NCI-H1417 (cell line): ENCODE data around the gene RBM20.

Experiments
- DNase-seq, 3 experiments: peaks; one replicate each; lab custom pipeline; 2025; lab: John Stamatoyannopoulos, UW

Gene RBM20

DNA sequence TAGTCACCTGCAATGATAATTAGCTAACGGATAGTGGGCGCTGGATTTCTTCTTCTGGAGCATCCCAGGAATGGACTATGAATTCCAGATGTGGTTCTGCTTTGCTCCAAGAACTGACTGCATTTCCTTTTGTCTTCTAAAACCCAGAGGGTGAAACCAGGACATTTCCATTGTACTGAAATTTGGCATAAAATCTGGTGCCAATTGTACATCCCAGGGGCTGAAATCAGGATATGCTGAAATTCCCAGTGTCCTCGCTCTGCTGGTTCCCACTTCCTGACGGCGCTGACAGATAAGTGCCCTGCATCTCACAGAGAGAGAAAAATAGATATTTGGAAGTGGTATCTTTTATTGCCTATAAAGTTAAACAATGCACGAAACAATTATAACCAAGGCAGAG is 31.9 kb downstream of the RBM20 start:
- DNase-seq: peak in 1 of 3 experiments; percentile 0

DNA sequence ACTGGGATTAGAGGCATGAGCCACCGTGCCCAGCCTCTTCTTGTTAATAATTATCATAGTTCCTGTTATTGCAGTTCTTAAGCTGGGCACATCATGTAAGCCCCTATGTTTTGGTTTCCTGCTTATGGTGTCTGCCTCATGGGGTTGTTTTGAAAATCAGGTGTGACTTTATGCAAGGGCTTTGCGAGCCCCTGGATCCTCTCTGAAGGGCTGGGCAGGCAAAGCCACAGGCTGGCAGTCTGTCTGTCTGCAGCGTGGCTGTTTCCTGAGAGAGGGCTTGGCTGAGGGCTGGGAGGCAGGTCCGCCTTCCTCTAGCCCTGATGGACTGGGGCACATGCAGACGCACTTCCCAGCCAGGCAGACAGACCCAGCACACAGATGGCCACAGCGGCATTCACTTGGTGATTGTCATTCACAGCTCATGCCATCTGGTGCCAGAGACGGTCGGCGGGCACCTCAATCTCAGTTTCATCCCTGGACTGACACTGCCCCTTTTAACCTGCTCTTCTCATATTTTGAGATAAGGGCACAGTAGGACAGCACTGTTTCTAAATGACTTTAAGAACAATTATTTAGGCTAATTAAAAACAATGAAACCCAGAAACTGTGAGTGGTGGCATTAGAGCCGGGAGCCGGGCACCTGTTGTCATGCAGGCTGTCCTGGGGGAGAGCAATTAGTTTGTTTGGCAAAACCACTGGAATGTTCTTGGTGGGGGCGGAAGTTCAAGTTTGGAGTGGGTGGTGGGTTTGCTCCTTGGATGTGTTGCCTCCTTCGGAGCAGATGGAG is 35.5 kb downstream of the RBM20 start:
- no peak for DNase-seq

DNA sequence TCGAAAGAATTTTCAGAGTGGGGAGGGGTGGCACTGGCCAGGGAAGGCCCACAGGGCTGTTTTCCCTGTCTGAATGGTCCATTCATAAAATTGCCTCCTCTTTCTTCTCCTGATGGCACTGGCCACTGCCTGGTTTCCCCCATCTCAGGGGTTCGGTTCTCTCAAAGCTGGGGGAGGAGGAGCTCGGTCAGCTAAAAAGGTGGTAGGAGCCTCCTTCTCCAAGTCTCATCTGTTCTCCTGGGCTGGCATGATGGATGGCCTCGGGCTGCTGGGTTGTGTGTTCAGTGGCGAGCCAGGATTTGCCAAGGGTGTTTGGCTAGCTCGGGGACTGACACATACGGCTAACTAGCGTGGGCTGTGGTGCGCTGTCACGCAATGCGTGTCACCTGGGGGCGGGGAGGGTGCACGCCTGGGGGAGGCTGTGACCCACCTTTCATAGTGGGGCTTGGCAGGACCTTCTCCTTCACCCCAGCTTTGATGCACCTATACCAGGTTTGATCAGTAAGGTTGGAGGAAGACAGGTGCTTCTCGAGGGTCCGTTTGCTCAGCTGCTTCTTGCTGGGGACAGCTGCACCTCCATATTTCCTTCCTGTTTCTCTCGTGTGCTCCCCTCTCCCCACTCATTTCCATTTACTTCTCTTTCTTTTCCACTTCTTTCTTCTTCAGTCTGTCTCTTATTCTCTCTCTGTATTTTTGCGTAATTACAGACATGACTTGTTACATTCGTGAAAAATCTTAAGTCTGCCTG is 36.3 kb downstream of the RBM20 start:
- peak; percentile 5 to 33 (median 22) for DNase-seq

DNA sequence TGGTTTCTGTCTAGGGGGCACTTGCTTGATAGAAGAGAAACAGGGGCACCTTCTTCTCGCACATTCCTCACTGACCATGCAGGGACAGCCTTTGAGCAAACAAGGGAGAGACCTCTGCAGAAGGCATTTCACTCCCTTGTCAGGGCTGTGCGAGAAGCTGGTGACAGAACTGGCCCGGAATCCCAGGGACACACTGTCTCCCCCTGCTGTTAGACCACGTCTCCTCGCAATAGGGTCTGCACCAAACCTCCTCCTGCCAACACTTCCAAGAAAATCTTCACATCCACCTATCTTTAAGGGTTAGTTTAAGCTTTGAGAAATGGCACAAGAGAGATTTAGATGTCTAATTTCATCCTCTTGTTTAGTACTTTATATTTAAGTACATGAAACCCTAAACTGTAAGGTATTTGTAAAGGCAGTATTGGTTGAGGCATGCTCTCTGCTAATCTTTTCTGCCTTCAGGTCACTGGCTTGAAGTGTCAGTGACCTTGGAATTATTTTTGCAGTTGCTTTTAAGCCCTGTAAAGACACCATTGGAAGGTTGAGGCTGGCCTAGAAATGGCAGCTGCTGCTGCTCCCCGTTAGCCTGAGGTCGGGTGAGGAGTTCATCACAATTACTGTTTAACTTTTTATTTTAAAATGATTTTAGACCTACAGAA is 37.0 kb downstream of the RBM20 start:
- peak; percentile 5 to 51 (median 47) for DNase-seq

DNA sequence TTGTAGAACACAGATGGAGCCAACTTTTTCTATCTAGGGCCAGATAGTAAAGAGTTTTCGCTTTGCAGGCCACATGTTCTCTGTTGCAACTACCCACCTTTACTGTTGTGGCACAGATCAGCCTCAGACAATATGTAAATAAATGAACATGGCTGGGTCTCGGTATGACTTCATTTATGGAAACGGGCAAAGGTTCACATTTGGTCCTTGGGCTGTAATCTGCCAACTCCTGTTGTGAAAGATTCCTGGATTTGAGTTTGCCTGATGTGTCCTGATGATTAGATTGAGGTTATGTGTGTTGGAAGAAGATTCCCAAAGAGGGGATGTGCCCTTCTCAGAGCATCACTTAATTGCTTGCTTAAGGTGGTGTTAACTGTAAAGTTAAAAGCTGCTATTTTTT is 38.2 kb downstream of the RBM20 start:
- DNase-seq: no peak

DNA sequence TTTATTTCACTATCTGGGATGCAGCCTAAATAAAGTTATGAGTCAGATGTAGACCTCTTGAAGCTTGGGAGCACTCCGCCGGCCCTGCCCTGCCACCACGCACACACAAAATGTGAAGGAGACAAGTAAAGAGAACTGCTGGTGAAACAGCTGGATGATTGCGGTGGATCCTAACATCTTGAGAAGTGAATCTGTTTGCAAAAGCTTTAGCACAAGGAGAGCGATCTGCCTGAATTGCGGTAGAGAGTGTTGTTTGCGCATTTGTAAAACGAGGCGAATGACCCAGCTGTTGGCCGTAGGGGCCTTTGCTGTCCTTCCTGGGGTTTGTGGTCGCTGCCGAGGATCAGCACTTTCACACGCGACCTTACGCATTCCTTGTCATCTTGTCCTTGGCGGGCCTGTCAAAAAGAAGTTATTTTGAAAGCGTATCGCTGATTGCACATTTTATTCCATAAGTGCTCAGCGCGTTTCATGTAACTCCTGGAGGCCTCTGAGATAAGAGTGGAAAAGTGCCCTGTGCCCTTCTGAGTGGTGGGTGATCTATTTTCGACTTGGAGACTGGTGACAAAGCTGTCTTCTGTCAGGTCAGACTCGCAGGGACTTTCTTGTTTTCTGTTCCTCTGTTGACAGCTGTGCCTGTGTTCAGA is 40.8 kb downstream of the RBM20 start:
- DNase-seq: peak in 1 of 3 experiments; percentile 39

DNA sequence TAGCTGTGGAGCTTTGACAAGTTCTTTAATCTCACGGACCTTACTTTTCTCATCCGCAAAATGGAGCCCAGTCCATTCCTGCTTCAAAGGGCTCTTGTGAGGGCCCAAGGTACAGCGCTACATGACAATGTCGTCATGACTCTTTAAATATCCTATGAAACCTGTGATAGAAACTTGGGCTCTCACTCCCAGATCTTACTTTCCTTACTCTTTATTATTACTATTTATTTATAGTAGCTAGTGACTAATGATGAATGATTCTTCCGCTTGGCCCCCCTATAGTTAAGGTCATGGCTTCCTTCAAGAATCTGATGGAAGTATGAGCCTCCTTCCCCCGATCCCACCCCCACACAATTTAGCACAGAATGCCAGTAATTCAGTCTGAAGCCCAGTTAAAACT is 41.9 kb downstream of the RBM20 start:
- DNase-seq: no peak

DNA sequence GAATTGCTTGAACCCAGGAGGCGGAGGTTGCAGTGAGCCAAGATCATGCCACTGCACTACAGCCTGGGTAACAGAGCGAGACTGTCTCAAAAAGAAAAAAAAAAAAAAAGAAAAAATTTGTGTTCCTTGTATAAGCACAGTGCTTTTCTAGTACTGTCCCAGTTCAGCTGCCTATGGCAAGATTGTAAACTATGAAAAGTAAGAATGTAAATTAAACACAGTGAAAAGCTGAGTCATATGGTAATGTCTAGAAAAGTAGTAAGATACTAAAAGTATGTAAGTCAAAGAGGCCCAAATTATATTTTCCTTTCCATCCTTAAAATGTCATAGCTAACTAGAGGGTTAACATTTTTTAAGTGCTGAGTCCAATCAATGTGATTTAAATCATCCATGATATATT is 42.8 kb downstream of the RBM20 start:
- DNase-seq: no peak

DNA sequence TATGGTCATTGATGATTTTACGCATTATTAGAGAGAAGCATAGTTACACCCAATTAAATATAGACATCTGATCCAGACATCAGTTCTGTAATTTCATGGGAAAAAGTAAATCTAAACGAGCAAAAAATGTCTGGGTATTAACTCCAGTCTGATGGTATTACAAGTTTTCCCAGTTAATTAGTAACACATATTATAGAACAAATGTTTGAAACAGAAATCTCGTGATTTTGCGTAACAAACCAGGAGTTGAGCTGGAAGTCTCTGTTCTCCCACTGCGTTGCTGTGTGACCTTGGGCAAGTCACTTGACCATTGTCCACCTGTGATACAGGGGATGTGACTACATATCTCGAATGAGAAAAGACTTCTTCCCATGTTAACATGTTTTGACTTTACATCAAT is 43.3 kb downstream of the RBM20 start:
- no peak for DNase-seq

DNA sequence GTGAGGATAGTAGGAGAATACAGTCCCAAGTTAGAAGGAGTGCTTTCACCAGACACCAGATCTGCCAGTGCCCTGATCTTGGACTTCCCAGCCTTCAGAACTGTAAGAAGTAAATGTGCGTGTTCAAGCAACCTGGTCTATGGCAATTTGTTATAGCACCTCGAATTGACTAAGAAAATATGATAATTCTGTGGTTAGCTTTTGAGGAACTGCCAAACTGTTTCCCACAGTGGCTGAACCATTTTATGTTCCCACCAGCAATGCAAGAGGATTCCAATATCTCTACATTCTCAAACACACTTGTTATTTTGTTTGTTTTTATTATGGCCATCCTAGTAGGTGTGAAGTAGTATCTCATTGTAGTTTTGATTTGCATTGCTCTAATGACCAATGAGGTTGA is 47.0 kb downstream of the RBM20 start:
- DNase-seq: no peak

DNA sequence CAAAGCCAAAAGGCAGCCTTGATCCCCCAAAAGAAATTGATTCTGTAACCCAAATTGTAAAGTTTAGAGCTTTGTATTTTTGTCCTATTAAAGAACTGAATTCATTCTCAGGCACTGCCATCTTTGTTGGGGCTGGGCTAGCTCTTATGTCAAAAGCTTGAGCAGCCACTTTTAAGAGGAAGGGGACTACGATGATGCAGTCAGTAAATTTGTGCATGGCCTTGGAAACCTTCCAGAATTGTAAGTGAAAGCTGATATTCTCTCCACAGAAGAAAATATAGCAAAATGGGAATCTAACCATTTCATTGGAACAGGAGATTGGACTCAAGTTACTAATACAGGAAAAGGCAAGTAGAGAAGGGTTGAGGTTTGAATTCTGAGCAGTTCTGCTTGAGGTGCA is 50.1 kb downstream of the RBM20 start:
- DNase-seq: peak in 1 of 3 experiments; percentile 4

DNA sequence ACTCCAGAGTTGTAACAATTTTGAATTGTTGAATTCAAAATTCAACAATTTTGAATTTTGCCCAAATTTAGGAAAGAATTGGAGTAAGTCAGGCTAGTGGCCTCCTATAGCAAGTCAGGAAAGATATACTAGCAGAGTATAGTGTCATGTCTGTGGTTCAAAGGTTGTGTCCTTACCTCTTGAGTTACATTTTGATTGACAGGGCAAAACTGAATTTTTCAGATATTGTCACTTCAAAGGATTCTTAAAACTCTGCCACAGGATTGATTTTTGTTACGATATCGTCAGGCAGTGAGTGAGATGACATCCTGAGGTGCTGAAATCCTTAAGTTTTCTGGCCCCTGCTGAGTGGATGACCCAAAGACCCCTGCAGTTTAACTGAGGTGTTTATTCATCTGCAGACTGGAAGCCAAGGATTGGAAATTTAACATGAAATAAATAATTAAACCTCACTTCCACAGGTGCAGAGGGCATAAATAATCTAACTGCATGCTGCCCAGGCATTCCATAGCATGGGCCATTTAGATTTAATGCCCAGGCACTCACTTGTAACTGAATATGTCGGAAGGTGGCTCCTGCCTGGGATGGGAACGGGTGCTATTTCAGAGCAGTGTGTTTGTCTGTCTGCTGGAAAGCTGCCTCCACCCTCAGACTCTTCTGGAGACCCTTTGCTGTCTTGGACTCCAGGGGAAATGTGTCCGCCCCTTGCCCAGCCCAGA is 50.8 kb downstream of the RBM20 start:
- DNase-seq: no peak

DNA sequence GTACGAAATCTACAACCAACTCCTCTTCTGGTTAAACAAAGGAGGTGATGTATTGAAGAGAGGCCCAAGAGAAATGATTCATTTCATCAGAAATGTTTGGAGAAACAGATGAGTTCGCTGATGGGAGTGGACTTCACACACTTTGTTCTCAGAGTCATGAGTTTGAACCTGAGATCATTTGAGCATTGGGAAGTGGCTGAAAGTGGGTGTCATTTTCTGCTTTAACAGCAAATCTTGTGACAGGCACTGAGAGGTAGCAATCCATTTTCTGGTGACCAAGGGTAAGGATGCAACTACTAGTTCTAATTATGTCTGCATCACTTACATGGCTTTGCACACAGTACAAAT is 51.4 kb downstream of the RBM20 start:
- DNase-seq: no peak

DNA sequence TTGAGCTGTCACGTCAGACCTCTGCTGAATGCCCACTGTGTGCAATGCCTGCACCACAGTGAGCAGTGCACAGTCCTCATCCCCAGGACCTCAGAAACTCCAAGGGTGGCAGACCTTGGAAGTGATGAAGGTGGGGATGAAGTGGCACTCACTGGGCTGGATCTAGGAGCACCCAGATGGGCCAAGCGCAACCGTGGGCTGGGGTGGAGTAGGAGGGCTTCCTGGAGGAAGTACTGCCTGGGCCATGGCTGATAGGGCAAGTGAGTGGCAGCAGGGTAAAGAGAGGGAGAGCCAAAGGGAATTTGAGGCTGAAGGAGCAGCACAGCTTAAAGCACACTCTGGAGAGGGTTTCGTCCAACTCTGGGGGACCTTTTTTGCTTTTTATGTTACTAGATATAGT is 52.3 kb downstream of the RBM20 start:
- no peak for DNase-seq

DNA sequence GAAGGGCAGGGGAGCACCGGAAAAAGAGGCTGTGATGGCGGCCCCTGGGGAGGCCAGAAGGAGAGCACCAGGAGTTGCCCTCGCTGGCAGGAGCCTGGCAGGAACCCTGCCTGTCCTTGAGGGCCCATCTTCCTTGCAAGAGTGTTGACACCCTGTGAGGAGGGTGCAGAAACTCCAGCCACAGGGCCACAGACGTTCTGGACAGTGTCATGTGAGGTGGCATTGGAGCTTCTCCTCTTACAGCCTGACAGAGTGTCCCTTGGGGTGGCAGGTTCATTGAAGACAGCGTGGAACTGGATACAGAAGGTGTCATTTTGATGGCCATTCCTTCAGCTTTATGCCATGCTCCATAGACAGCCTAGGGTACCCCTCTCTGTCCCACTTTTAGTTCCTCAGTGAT is 54.2 kb downstream of the RBM20 start:
- DNase-seq: no peak

DNA sequence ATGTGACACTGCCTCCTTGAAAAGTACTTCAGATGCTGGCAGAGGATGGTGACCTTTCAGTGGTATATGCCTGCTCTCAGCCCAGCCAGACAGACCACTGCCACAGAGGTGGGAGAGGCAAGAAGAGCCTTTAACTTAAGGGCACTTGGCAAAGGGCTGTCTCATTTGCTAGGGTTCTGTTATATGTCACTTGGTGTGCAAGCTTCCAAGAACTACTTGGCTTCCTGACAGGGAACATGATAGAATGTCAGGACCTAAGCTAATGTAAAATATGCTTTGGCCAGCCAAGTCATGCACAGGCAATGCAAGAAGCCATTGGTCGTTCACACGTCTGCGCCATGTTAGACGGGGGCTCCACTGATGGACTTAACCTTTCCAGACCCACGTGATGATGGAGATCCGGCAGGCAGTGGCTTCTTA is 54.7 kb downstream of the RBM20 start:
- no peak for DNase-seq

DNA sequence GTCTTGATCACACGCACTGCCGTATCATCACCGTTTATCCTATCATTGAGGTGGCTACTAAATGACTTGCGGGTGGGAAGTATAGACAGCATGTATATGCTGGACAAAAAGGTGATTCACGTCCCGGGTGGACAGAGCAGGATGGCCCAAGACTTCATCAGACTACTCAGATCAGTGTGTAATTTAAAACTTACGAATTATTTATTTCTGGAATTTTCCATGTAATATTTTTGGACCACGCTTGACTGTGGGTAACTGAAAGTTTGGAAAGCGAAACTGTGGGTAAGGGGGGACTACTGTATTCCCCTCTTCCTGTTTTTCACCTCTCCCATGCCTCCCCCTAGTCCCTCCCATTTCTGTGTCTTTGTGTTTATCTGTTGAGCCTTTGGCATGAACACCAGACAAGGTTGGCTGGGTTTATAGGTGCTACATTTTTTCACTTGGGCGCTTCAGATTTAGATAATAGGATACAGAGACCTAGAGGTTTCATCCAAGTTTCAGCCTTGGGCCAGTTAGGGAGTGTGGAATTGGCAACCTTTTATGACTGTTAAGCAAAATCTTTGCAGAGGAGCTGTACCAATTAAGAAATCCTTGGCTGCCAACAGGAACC is 55.8 kb downstream of the RBM20 start:
- no peak for DNase-seq

DNA sequence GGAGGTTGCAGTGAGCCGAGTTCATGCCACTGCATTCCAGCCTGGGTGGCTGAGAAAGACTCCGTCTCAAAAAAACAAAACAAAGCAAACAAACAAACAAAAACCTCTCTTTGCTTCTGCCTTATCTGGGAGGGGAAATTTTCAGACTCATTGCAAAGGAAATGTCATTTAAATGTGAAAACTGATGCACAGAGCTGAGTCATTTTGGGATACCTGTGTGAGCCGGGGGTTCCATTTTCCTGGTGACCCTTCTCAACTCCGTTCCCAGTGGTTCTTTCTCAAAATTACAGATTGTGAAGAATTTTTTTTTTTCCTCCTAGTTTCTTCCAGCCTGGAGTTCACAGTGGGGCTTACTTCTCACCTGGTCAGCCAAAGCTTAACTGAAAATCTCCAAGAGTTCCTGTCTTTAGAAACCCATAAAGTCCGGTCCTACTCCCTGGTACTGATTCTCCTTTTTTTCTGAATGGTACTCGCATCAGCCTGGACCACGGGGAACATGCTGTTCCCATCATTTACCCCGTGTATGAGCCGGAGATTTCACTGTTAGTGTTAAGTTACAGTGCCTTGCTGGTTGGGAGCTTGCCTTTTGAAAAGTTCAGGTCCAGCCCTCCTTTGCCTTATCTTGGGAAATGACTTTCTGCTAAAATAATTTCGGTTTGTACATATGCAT is 56.9 kb downstream of the RBM20 start:
- DNase-seq: no peak

DNA sequence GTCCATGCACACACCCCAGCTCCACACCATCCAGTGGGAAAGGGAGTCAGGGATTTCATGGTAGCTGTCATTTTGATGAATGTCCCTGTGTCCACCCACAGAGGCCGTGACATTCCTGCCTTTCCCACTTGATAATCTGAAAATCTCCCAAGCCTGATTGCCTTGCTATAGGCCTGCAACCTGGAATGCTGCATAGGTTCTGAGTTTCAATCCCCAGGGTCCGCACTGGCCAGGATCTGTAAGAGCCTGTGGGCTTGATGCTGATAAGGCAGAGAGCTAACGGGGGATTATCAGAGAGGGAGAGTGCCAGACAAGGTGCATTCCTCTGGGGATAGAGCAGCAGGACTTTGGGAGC is 57.5 kb downstream of the RBM20 start:
- DNase-seq: no peak

DNA sequence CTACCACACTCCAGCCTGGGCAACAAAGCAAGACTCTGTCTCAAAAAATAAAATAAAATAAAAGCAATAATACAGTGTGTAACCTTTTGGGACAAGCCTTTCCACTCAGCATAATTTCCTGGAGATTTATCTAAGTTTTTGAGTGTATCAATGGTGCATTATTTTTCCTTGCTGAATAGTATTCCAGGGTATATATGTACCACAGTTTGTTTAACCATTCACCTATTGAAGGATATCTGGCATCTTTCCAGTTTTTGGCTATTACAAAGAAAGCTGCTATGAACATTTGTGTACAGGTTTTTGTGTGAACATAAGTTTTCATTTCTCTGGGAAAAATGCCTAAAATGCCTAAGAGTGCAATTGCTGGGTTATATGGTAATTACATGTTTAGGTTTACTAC is 59.9 kb downstream of the RBM20 start:
- no peak for DNase-seq

DNA sequence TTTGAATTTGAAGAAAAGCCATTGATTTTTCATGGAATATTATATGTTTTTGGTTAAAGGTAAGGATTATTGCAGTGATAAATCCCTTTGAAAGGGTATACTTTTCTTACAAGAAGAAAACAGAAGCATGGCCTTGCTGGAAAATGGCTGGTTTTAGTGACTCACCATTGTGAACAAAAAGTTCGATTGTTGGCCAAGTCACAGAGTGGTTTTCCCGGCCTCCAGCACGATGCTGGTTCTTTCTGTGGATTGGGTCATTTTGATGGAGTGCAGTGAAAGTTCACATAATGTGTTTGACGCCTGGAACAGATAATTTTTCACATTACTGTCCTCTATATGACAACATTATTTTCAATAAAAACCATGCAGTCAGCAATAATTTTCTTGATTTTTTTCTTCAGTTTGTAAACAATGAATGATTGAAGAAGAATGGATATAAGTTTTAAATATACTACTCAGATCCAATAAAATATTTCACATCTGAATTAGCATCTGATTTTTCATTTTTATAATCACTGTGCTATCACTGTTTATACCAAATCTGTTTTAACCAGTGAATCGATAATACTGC is 60.9 kb downstream of the RBM20 start:
- DNase-seq: no peak
